Measurements from ENCODE around the gene DNAJB5.

The DNAJB5 gene

GRCh38 chr9:34958411-34958982 lies 31.0 kb upstream of the DNAJB5 start:
- TF ChIP-seq, protein P1, sequence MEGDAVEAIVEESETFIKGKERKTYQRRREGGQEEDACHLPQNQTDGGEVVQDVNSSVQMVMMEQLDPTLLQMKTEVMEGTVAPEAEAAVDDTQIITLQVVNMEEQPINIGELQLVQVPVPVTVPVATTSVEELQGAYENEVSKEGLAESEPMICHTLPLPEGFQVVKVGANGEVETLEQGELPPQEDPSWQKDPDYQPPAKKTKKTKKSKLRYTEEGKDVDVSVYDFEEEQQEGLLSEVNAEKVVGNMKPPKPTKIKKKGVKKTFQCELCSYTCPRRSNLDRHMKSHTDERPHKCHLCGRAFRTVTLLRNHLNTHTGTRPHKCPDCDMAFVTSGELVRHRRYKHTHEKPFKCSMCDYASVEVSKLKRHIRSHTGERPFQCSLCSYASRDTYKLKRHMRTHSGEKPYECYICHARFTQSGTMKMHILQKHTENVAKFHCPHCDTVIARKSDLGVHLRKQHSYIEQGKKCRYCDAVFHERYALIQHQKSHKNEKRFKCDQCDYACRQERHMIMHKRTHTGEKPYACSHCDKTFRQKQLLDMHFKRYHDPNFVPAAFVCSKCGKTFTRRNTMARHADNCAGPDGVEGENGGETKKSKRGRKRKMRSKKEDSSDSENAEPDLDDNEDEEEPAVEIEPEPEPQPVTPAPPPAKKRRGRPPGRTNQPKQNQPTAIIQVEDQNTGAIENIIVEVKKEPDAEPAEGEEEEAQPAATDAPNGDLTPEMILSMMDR (IDR thresholded peaks at IDR 0.05; ENCODE audit: insufficient read depth, low read depth, low read length, missing control alignments) = no peak
- no peak for DNase-seq (ENCODE audit: low read depth)
- H3K4me3 ChIP-seq (ENCODE audit: low read length) = peak overlapping the region; percentile 8

DNA sequence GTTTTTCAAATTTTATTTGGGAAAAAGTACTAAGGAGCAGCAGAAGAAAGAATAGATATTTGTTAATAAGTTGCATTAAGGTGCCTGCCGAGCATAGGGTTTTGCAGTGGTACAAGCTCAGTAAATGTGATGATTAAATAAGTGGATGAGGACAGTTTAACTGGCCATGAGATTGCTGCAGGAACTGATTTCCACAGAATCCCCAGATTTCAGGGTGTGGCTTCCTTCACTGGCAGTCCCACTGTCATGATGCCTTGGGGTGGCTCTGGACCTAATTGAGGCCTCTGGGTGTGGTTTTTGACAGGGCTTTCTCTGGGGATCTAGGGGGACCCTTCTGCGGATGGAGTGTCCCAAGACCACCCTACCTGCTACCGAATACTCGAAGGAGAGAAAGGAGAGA lies 30.1 kb upstream of the DNAJB5 start:
- no peak for DNase-seq (ENCODE audit: low read depth)
- TF ChIP-seq, protein P1 (IDR thresholded peaks at IDR 0.05; ENCODE audit: insufficient read depth, low read depth, low read length, missing control alignments) = no peak
- no peak overlapping the region for H3K4me3 ChIP-seq (ENCODE audit: low read length)

- no peak overlapping the region for H3K4me3 ChIP-seq (ENCODE audit: low read length)
- peak; percentile 85 for DNase-seq (ENCODE audit: low read depth)
- TF ChIP-seq, protein P1 (IDR thresholded peaks at IDR 0.05; ENCODE audit: insufficient read depth, low read depth, low read length, missing control alignments) = no peak
Measured at GRCh38 chr9:34961574-34962490, 27.7 kb upstream of the DNAJB5 start.

GRCh38 chr9:34962546-34962945 lies 27.0 kb upstream of the DNAJB5 start:
- TF ChIP-seq, protein P1 (IDR thresholded peaks at IDR 0.05; ENCODE audit: insufficient read depth, low read depth, low read length, missing control alignments) = no peak
- H3K4me3 ChIP-seq (ENCODE audit: low read length) = no peak overlapping the region
- no peak for DNase-seq (ENCODE audit: low read depth)

DNA sequence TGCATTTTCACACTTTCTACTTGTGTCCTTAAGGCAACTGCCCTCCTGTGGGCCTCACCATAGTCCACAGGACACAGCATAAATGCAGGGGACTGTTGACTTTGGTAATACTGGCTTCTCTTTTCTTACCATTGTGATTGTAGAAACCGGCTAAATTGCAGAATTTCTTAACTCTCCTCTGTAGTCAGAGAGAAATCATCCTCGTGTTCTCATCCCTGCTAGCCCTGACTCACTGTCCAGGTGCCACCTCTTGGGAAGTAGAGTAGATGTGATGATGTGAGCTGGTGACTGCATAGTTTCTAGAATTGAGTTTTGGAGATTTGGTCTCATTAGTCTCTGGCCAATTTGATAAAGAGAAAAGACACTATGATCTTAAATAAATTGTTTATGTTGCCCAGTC lies 26.0 kb upstream of the DNAJB5 start:
- TF ChIP-seq, protein P1 (IDR thresholded peaks at IDR 0.05; ENCODE audit: insufficient read depth, low read depth, low read length, missing control alignments) = no peak
- peak; percentile 74 for DNase-seq (ENCODE audit: low read depth)

DNA sequence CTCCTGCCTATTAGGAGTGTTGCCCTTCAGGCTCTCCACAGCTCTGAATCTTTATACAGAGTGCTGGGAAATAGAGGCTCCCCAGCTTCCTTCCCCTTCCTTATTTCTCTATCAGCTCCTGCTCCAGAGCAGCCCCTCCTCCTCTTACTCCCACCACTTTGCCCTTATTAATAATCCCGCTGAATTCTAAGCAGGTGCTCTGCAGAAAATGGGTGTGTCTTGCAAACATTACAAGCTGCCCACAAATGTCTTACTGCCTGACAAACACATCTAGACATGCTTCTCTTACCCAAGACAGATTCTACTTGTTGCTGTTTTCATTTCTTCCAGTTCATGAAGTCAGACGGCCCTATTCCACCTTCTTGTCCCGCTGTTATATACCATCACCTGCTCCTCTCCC lies 25.1 kb upstream of the DNAJB5 start:
- H3K4me3 ChIP-seq (ENCODE audit: low read length) = no peak overlapping the region
- TF ChIP-seq, protein P1 (IDR thresholded peaks at IDR 0.05; ENCODE audit: insufficient read depth, low read depth, low read length, missing control alignments) = no peak
- DNase-seq (ENCODE audit: low read depth) = peak; percentile 77

More for the DNA sequence above, 26.0 kb upstream of the DNAJB5 start:
- H3K4me3 ChIP-seq (ENCODE audit: low read length) = no peak overlapping the region
